HepG2 (cell line): ENCODE data around the gene PRDX4.

ENCODE experiments used
- FIP1L1 ChIP-seq: fragments of 200-400 bp; formaldehyde crosslinking; IDR thresholded peaks from 2 replicates; pipeline ENCODE4 v1.6.1; 2018; ENCODE audit warnings: low read depth, mild to moderate bottlenecking, low read length, moderate library complexity, borderline replicate concordance; ENCODE audit not compliant: insufficient read depth
- NONO ChIP-seq, 2 experiments: fragments of 450-650 bp in 1 of 2; sonication (generic) in 1 of 2; formaldehyde crosslinking in 1 of 2; IDR thresholded peaks in 1 of 2; conservative IDR thresholded peaks in 1 of 2; 2 replicates each; pipeline versions ENCODE4 v1.6.1 to v1.8.0; 2017 to 2022; ENCODE audit warnings: mild to moderate bottlenecking in 1 of 2, missing genetic modification reagents in 1 of 2, moderate library complexity in 1 of 2
- POLR2AphosphoS5 ChIP-seq: IDR thresholded peaks from 2 replicates; pipeline ENCODE4 v1.6.1; 2012; ENCODE audit warnings: low read depth, low read length
- TCF12 ChIP-seq, 2 experiments: fragments of 450-650 bp in 1 of 2; sonication (generic) in 1 of 2; formaldehyde crosslinking in 1 of 2; IDR thresholded peaks; 2 replicates each; pipeline versions ENCODE4 v1.6.1 to v1.8.0; 2017 to 2022; ENCODE audit warnings: antibody characterized with exemption in 1 of 2, mild to moderate bottlenecking in 1 of 2, missing genetic modification reagents in 1 of 2, moderate library complexity in 1 of 2
- ZNF20 ChIP-seq: sonication (generic); formaldehyde crosslinking; IDR thresholded peaks from 2 replicates; pipeline ENCODE4 v1.4.0; 2020; ENCODE audit warnings: mild to moderate bottlenecking, moderate library complexity, missing genetic modification reagents
- ZNF558 ChIP-seq: sonication (generic); formaldehyde crosslinking; IDR thresholded peaks from 2 replicates; pipeline ENCODE4 v1.9.0; 2022; ENCODE audit warnings: mild to moderate bottlenecking, missing genetic modification reagents, borderline replicate concordance
- TF ChIP-seq, protein P1 (sequence below), 2 experiments: IDR thresholded peaks; 2 replicates each; pipeline ENCODE4 v1.6.1; 2011 to 2012; ENCODE audit warnings: low read length in 2 of 2, borderline replicate concordance in 1 of 2, low read depth in 1 of 2, mild to moderate bottlenecking in 1 of 2, moderate library complexity in 1 of 2

DNA sequence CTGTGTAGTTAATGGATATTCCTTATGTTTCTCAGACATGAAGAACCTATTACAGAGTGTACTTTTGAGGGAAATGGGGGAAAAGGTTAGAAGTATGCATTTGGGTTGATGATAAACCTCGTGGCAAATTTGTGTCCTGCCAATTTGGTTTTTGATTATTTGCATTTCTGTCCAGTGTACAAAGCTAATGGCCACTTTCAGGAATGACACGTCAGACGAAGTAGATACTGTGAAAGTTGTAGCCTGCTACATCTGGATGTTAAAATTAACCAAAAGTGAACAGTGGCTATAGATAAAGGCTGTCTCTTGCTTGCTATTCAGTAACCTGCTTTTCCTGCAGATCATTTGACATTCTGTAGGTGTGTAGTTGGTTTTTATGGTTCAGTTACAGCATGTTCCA lies 1.0 kb downstream of the PRDX4 start:
- TF ChIP-seq FIP1L1 (no peak), POLR2AphosphoS5 (no peak), ZNF20 (CRISPR knock-in tag) (no peak), ZNF558 (no peak), TCF12 (IDR thresholded peaks at IDR 0.05) (no peak), TCF12 (CRISPR knock-in tag; IDR thresholded peaks at IDR 0.05) (no peak), NONO (IDR thresholded peaks at IDR 0.05) (no peak), NONO (CRISPR knock-in tag; conservative IDR thresholded peaks at IDR 0.05) (no peak)
- TF ChIP-seq, protein P1, sequence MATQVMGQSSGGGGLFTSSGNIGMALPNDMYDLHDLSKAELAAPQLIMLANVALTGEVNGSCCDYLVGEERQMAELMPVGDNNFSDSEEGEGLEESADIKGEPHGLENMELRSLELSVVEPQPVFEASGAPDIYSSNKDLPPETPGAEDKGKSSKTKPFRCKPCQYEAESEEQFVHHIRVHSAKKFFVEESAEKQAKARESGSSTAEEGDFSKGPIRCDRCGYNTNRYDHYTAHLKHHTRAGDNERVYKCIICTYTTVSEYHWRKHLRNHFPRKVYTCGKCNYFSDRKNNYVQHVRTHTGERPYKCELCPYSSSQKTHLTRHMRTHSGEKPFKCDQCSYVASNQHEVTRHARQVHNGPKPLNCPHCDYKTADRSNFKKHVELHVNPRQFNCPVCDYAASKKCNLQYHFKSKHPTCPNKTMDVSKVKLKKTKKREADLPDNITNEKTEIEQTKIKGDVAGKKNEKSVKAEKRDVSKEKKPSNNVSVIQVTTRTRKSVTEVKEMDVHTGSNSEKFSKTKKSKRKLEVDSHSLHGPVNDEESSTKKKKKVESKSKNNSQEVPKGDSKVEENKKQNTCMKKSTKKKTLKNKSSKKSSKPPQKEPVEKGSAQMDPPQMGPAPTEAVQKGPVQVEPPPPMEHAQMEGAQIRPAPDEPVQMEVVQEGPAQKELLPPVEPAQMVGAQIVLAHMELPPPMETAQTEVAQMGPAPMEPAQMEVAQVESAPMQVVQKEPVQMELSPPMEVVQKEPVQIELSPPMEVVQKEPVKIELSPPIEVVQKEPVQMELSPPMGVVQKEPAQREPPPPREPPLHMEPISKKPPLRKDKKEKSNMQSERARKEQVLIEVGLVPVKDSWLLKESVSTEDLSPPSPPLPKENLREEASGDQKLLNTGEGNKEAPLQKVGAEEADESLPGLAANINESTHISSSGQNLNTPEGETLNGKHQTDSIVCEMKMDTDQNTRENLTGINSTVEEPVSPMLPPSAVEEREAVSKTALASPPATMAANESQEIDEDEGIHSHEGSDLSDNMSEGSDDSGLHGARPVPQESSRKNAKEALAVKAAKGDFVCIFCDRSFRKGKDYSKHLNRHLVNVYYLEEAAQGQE (IDR thresholded peaks at IDR 0.05; ENCODE audit: borderline replicate concordance in 1 of 2, low read depth in 1 of 2, low read length in 2 of 2), result no peak
